GM19238 (cell line): Measurements from ENCODE around the gene HTRA1.

ENCODE experiments used
- DNase-seq: peaks from one replicate; pipeline ENCODE4 v3.0.0; 2011; ENCODE audit warnings: low spot score; ENCODE audit not compliant: insufficient read length

The HTRA1 gene

DNA sequence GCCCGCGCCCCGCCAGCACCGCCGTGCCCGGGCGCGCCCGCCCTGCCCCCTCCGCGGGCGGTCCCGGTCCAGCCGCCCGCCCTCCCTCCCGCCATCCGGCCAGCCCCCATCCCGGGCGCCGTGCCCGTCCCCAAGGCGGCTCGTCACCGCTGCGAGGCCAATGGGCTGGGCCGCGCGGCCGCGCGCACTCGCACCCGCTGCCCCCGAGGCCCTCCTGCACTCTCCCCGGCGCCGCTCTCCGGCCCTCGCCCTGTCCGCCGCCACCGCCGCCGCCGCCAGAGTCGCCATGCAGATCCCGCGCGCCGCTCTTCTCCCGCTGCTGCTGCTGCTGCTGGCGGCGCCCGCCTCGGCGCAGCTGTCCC lies at the start of gene HTRA1:
HTRA1 (plus strand) TSS at position 187 of the 362 bp plus-strand sequence; CDS start at position 287, 100 bp downstream.
- DNase-seq: no peak

DNA sequence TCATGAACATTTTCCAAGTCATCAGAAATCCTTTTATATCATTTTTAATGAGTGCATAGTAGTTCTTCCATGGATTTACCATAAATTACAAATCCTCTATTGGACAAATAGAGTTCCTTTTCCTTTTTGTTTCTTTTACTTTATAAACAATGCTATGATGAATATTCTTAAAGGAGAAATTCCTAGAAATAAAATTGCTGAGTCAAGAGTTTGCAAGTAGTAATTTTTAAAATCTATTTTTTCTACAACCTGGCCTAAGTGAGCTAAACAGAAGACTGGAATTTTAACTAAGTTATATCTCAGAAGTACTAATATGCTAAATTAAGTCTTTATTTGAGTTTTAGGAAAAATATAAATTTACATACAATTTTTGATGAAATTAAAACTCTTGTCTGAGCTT lies 48.0 kb upstream of the HTRA1 start:
- DNase-seq: no peak

DNA sequence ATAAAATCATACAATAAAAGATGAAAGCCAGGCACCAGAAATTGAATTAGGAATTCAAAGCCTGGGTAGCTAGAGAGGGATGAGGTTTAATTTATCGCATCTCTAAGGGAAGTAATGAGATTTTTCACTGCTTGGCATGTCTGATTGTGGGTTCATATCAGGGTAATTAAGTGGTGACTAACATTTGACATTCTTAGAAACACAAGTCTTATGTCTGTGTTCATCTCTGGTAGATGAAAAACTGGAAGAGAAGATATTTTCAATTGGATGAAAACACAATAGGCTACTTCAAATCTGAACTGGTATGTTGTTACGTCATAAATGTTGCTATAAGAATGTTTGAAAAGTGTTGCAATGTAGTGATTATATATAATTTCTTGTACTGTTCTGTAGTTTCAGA lies 43.7 kb upstream of the HTRA1 start:
- DNase-seq: no peak

DNA sequence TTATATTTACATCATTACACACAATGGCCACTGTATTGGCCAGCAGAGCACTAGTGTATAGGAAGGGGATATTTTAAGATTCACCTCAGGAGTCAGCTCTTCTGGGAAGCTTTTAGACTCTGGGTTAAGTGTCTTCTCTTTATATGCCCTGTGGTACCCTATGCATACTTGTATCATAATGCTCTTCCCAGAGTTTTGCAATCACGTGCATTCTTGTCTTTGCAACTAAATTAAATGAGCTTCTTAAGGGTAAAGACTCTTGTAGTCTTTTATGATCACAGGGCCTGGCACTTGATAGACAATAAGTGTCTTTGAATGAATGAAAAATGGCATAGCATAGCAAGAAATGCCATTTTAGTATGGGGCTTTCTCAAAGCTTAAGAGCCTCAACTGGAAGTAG lies 42.3 kb upstream of the HTRA1 start:
- no peak for DNase-seq

DNA sequence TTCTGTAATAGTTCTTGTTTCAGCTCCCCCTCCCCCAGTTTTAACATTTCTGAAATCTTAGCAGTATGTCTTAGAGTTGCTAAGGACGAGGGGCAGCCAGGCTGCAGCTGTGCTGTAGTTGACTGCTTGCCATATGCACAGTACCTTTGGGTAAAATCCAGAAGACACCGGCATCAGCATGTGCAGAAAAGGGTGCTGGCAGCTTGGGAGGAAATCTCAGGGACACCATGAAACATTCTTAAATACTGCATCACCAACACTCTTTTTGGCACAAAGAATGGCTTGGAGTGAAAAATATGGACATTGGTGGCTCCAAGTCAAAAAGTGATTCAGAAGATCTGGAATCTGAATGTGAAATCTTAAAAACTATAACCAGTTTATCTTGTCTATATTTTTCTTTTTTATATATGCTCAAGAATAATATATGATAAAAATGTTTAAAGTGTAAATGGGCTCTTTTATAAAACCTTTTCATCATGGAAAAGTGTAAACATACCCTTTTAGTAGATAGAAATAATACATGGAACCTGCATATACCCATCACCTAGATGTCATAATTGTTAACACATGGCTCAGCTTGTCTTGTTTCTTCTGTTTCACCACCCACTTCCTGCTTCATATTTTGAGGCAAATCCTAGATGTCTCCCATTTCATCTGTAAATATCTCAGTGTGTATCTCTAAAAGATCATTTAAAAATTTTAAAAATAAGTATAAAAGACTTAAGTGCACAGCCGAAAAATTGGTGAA lies 41.3 kb upstream of the HTRA1 start:
- DNase-seq: no peak

DNA sequence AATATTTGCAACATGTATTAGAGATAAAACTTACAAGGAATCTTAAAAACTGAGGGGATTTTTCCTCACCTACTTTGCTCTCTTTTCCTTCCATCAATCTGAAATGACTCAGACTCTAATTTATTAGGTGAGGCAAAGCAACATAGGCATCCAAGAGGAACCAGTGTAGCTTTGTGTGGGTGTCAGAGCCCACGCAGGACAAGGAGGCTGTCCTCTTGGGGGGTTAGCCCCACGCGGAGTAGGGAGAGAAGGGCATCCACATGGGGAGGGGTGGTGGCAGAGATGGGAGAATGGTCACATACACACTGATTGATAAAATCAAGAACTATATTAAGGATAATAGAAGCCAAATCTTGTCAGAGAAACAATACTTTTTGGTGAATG lies 40.7 kb upstream of the HTRA1 start:
- no peak for DNase-seq

DNA sequence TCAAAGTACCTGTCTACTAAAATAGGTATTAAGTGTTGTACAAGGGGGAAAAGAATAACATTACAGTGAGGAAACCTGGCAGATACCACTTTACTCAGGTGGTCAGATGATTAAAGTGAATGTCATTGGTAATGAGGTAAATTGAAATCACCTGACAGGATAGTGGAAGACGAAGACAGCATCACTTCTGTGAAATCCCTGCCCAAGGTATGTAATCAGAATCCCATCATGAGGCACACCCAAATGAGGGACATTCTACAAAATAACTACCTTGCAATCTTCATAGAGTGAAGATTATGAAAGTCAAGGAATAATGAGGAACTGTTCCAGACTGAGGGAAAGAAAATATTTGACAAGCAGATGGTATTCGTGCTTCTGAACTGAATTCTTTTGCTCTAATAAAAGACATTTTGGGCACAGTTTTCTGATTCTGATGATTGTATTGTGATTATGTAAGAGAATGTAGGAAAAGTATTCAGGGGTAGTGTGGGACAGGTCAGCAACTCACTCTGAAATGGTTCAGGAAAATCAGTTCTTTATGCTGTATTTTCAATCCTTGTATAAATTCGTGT lies 40.2 kb upstream of the HTRA1 start:
- no peak for DNase-seq

DNA sequence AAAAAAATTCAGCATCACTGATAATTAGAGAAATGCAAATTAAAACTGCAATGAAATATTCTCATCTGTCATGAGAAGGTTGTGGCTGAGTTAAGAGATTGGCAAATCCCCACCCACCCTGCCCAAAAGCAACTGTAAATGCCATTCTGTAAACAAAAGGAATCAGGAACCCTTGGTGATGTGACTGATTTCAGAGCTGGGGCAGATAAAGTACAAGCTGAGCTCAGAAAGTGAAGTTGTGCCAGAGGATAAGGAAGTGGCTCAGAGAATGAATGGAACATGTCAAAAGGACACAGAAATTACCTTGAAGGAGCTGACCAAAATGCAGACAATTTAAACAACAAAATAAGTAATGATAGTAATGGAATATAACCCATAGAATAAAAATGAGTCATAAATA lies 39.6 kb upstream of the HTRA1 start:
- DNase-seq: no peak

DNA sequence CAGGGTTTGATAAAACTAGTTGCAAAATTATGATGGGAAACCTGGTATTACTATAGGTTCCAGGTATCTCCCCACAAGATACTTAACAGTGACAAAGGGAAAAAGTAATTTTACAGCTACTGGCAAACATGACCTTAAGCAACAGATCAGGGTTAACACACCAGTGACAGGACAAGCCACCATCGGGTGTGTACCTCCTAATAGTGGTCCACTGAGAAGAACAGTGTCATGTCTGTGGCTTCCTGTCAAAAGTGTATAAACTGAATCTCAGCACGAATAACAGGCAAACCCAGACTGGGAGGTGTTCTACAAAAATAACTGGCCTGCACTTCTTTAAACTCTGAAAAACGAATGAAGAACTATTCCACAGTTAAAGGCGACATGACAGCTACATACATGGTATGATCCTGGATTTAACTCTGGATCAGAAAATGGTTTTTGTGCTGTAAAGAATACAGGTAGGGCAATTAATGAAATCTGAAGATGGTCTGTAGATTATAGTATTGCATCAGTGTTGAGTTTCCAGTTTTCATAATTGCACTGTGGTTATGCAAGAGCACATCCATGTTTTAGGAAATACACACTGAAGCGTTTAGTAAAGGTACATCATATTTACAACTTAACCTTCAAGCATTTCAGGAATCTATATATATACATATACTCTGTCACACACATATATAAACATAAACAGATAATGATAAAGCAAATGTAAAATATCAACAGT lies 38.9 kb upstream of the HTRA1 start:
- DNase-seq: no peak

DNA sequence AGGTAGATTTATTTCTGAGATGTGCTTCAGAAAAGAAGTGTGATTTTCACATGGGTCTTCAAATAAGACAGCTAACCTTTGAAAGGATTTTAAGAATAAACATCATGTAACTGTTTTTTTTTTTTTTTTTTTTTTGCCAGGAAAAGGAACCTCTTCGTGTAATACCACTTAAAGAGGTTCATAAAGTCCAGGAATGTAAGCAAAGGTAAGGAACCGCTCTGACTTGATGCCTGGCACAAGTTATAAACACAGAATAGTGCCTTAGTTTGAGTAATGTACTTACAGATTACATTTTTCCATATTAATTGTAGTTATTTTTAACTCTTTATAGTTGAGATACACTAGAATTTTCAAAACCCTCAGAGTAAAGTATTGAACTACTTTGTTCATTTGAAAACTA lies 37.3 kb upstream of the HTRA1 start:
- DNase-seq: no peak

DNA sequence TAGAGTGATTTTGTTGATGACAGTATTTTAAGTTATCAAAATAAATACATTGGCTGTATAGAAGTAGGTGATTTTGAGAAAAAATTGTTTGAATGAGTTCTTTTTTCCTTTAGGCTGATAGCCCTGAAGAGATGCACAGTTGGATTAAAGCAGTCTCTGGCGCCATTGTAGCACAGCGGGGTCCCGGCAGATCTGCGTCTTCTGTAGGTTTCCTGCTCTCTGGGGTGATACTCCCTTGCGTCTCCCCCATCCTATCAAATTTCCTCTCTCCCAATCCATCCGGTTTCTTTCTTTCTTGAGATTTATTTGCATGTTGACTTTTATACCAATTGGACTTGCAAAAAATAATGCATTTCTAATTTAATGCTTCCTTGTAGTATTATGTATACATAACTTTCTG lies 34.5 kb upstream of the HTRA1 start:
- DNase-seq: no peak

DNA sequence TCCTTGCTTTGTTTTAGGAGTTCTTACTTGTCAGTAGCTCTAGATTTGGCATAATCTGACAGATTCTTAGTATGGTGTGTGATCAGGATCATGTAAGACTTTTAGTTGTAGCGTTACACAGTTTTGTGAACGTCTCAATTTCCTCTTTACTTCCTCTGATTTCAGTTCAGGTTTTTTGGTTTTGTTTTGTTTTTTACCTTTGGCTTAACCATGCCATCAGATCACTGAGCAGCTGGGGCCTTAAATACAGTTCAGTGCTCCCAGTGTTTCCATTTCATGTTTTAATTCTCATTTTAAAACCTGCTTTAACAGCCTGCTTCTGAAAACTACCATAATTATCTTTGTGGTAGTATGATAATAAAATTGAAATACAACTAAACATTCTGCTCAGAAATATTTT lies 34.1 kb upstream of the HTRA1 start:
- DNase-seq: no peak

DNA sequence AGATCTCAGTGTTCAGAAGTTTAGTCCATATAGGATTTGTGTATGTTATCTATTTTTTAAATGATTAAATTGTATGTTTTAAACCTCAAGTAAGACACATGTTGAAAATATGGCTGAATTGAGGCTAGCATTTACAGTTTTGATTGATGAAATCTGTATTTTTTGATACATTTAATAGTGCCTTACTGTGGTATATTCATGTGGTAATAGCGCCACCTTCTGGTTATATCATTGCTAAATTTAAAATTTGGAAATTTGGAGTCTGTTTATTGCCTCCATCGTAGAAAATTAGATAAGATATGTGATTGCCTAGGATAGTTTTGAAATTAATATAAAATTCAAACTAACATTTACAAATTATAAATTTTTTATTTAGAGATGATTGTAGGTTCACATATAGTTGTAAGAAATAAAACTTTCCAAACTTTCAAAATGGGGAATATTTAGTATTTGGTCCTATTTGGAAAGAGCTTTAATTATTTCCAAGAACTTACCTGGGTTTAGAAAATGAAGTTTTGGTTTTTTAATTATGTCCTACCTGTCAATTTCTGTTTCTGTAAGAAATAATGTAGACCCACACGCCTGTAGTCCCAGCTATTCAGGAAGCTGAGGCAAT lies 26.0 kb upstream of the HTRA1 start:
- DNase-seq: no peak

DNA sequence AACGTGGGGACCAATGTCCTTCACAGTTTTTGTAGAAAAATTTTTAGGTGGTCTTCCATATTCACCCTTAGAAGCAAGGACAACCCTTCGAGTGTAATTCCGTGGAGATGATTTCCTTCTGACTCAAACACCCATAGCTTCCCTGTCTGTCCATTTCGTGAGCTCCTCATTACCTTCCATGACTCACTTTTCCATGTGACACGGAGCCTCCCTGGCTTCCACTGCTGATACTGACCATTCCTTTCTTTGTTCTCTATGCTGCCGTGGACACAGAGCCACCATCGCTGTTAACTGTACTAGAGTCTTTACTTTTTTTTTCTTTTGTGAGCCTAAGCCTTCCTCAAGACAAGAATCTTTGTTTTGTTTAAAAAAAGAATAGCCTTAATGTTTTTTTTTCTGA lies 19.4 kb upstream of the HTRA1 start:
- DNase-seq: no peak

DNA sequence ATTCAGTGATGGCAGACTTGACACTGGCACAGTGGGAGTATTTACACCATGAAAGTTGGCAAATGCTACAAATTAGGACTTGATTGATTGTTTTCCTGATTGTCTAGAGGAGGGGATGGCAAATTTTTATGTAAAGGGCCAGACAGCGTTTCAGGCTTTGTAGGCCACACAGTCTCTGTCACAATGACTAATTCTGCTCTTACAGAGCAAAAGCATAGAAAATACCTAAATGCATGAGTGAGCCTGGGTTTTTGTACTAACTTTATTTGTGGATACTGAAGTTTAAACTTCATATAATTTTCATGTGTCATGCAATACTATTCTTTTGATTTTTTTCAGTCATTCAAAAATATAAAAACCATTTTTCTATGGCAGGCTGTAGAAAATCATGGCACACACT lies 15.9 kb upstream of the HTRA1 start:
- no peak for DNase-seq

DNA sequence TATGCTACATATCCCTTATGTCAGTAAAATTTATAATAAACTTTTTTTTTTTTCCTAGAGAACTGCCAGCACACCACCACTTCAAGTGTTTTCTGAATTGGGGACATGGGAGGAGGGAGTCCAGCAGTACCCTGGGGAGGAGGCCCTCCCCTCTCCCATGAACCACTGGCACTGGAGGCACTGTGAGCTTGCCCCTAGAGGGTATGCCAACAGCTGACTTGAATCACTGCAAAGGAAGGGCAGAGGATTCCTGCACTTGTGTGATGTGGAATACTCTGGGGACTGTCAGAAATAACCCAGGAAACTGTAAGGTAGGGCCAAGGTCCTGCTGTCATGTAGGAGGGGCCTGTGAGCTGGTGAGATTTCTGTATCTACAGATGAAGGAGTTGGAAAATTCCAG lies 15.4 kb upstream of the HTRA1 start:
- no peak for DNase-seq

DNA sequence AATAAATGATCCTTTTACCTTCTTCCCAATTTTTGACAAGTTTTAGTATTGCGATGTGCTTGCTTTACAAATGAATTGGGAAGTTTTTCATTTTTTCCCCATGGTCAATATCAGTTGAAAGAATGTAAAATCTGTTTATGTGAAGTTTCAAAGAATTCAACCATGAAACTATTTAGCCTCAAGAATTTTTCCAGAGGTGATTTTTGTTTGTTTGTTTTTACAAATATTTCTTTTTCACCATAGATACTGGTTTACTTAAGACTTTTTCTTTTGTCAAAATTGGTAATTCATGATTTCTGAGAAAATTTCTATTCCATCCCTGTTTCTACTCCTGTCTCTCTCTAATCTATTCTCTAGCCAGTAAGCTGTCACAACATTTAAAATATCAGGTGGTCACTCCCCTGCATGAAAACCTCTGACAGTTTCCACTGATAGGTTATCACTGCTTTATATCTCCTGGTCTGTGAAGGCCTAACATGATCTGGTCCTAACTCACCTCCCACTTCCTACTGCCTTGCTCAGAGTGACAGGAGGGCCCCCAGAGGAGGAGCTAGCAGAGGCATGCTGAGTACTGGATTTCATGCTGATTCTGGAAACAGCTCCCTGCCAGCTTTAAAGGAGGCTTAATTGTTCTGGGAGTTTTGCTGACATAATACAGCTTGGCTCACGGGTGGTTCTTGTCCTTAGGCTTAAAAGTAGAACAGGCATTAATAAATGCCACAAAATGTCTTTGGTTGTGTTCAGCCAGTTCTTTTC lies 14.5 kb upstream of the HTRA1 start:
- DNase-seq: no peak

DNA sequence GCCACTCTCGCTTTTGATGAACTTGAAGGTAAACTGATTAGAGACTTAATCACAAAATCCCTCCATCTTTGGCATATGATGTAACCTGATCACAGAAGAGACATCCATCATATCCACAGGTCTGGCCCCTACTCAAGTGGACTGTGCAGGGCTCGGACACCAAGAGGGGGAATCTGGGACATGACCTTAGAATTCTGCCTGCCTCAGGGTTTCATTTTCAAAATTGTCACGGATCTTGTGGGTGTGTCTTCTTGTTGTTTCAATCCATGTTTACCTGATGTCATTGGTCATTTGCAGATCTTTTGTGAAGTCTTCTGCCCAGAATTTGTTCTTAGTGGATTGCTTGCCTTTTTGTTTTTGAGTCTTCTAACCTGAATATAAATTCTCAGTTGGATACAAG lies 12.8 kb upstream of the HTRA1 start:
- no peak for DNase-seq

DNA sequence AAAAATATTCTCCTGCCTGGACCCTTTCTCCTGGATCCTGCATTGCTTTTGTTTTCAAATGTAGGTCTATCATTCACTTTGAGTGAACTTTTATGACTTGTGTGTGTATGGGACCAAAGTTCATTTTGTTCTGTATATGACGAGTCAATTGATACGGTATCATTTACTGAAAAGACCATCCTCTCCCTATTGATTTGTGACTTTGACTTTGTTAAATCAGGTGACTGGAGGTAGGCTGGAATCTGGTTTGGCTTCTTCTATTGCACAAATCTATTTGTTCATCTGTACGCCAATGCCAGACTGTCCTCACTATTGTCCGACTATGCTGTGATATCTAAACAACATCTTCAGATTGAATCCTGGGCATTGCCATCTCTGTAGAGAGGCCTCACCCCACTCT lies 12.2 kb upstream of the HTRA1 start:
- DNase-seq: no peak

DNA sequence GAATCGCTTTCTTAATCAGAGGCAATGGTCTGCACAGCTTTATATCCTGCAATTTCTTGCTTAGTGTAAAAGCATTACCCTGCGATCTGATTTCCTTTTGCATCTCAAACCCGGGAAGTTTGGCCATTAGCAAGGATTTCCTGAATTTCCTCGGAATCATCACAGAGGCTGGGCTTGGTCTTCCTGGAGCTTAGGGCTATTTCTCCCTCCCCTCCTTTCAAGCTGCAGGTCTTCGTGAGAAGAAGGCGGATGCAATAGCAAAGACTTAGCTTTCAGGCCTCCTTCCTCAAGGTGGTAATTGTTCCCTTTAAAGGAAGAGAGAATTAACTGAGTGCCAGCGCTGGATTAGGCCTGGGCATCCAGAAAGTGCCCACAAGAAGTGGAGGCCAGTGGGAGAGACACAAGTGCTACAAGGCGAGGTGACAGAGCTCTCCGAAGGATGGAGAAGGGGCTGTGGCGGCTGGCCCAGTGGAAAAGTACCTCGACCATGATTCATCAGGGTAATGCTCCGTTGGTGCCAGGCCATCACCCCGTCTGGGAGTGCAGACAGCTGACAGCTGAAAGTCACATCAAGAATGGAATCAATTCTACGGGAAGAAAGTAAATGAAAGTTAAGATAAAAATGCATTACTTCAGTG lies 10.9 kb upstream of the HTRA1 start:
- DNase-seq: no peak

DNA sequence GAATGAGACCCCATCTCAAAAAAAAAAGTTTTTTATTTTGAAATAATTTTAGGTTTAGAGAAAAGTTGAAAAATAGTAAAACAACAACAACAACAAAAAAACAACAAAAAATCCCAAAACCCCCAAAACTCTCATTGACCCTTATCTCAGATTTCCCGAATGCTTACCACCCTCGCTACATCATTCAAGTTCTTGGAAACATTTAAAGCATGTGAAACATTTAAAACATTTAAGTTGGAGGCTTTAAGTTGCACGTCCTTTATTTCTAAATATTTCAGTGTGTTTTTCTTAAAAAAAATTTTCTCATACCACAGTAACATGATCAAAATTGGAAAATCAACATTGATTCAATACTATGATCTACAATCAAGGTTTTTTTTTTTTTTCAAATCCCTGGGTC lies 7.3 kb upstream of the HTRA1 start:
- no peak for DNase-seq
